SIG-M5 treated with dmso at 0.1 percent for 504 hours (cell line): Measurements from ENCODE around the gene ANKRD33B.

ENCODE experiments used
- DNase-seq: peaks from one replicate; lab custom pipeline; 2025; ENCODE audit not compliant: unreplicated experiment; lab: John Stamatoyannopoulos, UW

The ANKRD33B gene

GRCh38 chr5:10577371-10578292, 13.8 kb downstream of the ANKRD33B start:
- DNase-seq: no peak

GRCh38 chr5:10578293-10578665, 14.4 kb downstream of the ANKRD33B start:
- DNase-seq: no peak

- peak; percentile 21 for DNase-seq
These were observed 15.0 kb downstream of the ANKRD33B start for GRCh38 chr5:10578869-10579268.

GRCh38 chr5:10579536-10580521, 16.0 kb downstream of the ANKRD33B start:
- DNase-seq: no peak

- DNase-seq: no peak
These were observed 16.9 kb downstream of the ANKRD33B start for GRCh38 chr5:10580531-10581423.

- no peak for DNase-seq
These were observed 17.5 kb downstream of the ANKRD33B start for GRCh38 chr5:10581424-10581748.

GRCh38 chr5:10581867-10582511, 18.1 kb downstream of the ANKRD33B start:
- DNase-seq: peak; percentile 28

- no peak for DNase-seq
These were observed 18.6 kb downstream of the ANKRD33B start for GRCh38 chr5:10582512-10582897.

- no peak for DNase-seq
These were observed 20.0 kb downstream of the ANKRD33B start for GRCh38 chr5:10583663-10584572.

GRCh38 chr5:10584714-10585517, 21.0 kb downstream of the ANKRD33B start:
- no peak for DNase-seq

GRCh38 chr5:10585518-10585915, 21.6 kb downstream of the ANKRD33B start:
- no peak for DNase-seq

- DNase-seq: no peak
These were observed 22.1 kb downstream of the ANKRD33B start for GRCh38 chr5:10586008-10586407.

GRCh38 chr5:10586555-10586954, 22.7 kb downstream of the ANKRD33B start:
- DNase-seq: no peak

GRCh38 chr5:10588109-10588775, 24.4 kb downstream of the ANKRD33B start:
- DNase-seq: no peak

GRCh38 chr5:10588779-10589447, 25.0 kb downstream of the ANKRD33B start:
- no peak for DNase-seq

GRCh38 chr5:10590226-10590999, 26.5 kb downstream of the ANKRD33B start:
- no peak for DNase-seq

- DNase-seq: no peak
These were observed 27.3 kb downstream of the ANKRD33B start for GRCh38 chr5:10591159-10591558.
